Measurements from ENCODE around the gene ZDHHC7. TPM values are rescaled to one million over a fixed set of nuclear protein-coding genes. Genes with fewer than 3 reads are reported as not detected.

The ZDHHC7 gene
- total RNA-seq, 1 donor from 2014 or later, result 67.3 TPM

GRCh38 chr16:85015481-85016187 is 4.3 kb upstream of the ZDHHC7 start:
- Mint-ChIP-seq H3K4me3 (ENCODE audit: low read depth) (no peak overlapping the region), H3K27ac (peak overlapping the region; percentile 89), H3K27me3 (no peaks in the 10 kb centered on the region), H3K36me3 (ENCODE audit: insufficient read depth) (no peaks in the 10 kb centered on the region), H3K4me1 (ENCODE audit: low read depth) (peaks cover 37% of the 10 kb centered on the region), H3K9me3 (ENCODE audit: low read depth) (peaks cover 3% of the 10 kb centered on the region)
- TF ChIP-seq CTCF (IDR thresholded peaks at IDR 0.05; ENCODE audit: unreplicated experiment), result no peak
- no peak for DNase-seq (ENCODE audit: low spot score, unreplicated experiment)

- Mint-ChIP-seq H3K27me3 (no peaks in the 10 kb centered on the region), H3K36me3 (ENCODE audit: insufficient read depth) (no peaks in the 10 kb centered on the region), H3K27ac (peak overlapping the region; percentile 89), H3K4me1 (ENCODE audit: low read depth) (peaks cover 49% of the 10 kb centered on the region), H3K4me3 (ENCODE audit: low read depth) (peak overlapping the region; percentile 47), H3K9me3 (ENCODE audit: low read depth) (peaks cover 3% of the 10 kb centered on the region)
- no peak for DNase-seq (ENCODE audit: low spot score, unreplicated experiment)
- TF ChIP-seq CTCF (IDR thresholded peaks at IDR 0.05; ENCODE audit: unreplicated experiment), result no peak
Observed at GRCh38 chr16:85014311-85014710, 3.0 kb upstream of the ZDHHC7 start.

- Mint-ChIP-seq H3K9me3 (ENCODE audit: low read depth) (peaks cover 3% of the 10 kb centered on the region), H3K4me3 (ENCODE audit: low read depth) (peak overlapping the region; percentile 84)
Observed at GRCh38 chr16:85011846-85012284, 530 bp upstream of the ZDHHC7 start.

GRCh38 chr16:85010446-85010930 is 847 bp downstream of the ZDHHC7 start:
- peak overlapping the region; percentile 98 for H3K27ac Mint-ChIP-seq
- no peak for DNase-seq (ENCODE audit: low spot score, unreplicated experiment)
- peaks cover 58% of the 10 kb centered on the region for H3K4me1 Mint-ChIP-seq (ENCODE audit: low read depth)
- H3K4me3 Mint-ChIP-seq (ENCODE audit: low read depth), result peak overlapping the region; percentile 98
- no peaks in the 10 kb centered on the region for H3K27me3 Mint-ChIP-seq
- peaks cover 3% of the 10 kb centered on the region for H3K9me3 Mint-ChIP-seq (ENCODE audit: low read depth)
- no peaks in the 10 kb centered on the region for H3K36me3 Mint-ChIP-seq (ENCODE audit: insufficient read depth)
- TF ChIP-seq CTCF (IDR thresholded peaks at IDR 0.05; ENCODE audit: unreplicated experiment), result no peak

More at GRCh38 chr16:85011846-85012284, 530 bp upstream of the ZDHHC7 start:
- Mint-ChIP-seq H3K36me3 (ENCODE audit: insufficient read depth) (no peaks in the 10 kb centered on the region), H3K27me3 (no peaks in the 10 kb centered on the region), H3K4me1 (ENCODE audit: low read depth) (peaks cover 55% of the 10 kb centered on the region), H3K27ac (peak overlapping the region; percentile 97)
- no peak for TF ChIP-seq CTCF (IDR thresholded peaks at IDR 0.05; ENCODE audit: unreplicated experiment)
- no peak for DNase-seq (ENCODE audit: low spot score, unreplicated experiment)

- TF ChIP-seq CTCF (IDR thresholded peaks at IDR 0.05; ENCODE audit: unreplicated experiment), result no peak
- Mint-ChIP-seq H3K4me3 (ENCODE audit: low read depth) (peak overlapping the region; percentile 14), H3K4me1 (ENCODE audit: low read depth) (peaks cover 55% of the 10 kb centered on the region), H3K9me3 (ENCODE audit: low read depth) (no peaks in the 10 kb centered on the region), H3K36me3 (ENCODE audit: insufficient read depth) (no peaks in the 10 kb centered on the region), H3K27me3 (no peaks in the 10 kb centered on the region), H3K27ac (peak overlapping the region; percentile 52)
- DNase-seq (ENCODE audit: low spot score, unreplicated experiment), result no peak
Observed at GRCh38 chr16:85008271-85008670, 3.1 kb downstream of the ZDHHC7 start.

Measured in progenitor cell of endocrine pancreas (in vitro differentiated cells).